ENCODE results near the gene SMIM36. TPM values are rescaled to one million over a fixed set of nuclear protein-coding genes. Genes with fewer than 3 reads are reported as not detected.
"Not testable (repeated sequence)": the region's sequence is repeated elsewhere in the genome, so short reads cannot be mapped to it uniquely, and the experiment has no call there.

The SMIM36 gene
- total RNA-seq, 1 experiment from 2014 or later = not detected

GRCh38 chr17:55462234-55462633 lies 49.0 kb downstream of the SMIM36 start:
- in situ Hi-C loops (cut with HindIII; ENCODE audit: low sequenced_read_pairs) = no loop called here
- DNase-seq (ENCODE audit: low spot score) = no peak

GRCh38 chr17:55458978-55459377 lies 52.3 kb downstream of the SMIM36 start:
- in situ Hi-C loops (cut with HindIII; ENCODE audit: low sequenced_read_pairs) = no loop called here
- DNase-seq (ENCODE audit: low spot score) = no peak

GRCh38 chr17:55458287-55458900 lies 52.9 kb downstream of the SMIM36 start:
- in situ Hi-C loops (cut with HindIII; ENCODE audit: low sequenced_read_pairs) = no loop called here

GRCh38 chr17:55456307-55457240 lies 54.7 kb downstream of the SMIM36 start:
- DNase-seq (ENCODE audit: low spot score) = no peak
- in situ Hi-C loops (cut with HindIII; ENCODE audit: low sequenced_read_pairs) = no loop called here

More at GRCh38 chr17:55458287-55458900, 52.9 kb downstream of the SMIM36 start:
- no peak for DNase-seq (ENCODE audit: low spot score)

- DNase-seq (ENCODE audit: low spot score) = no peak
- in situ Hi-C loops (cut with HindIII; ENCODE audit: low sequenced_read_pairs) = no loop called here
Observed at GRCh38 chr17:55454906-55455474, 56.3 kb downstream of the SMIM36 start.

GRCh38 chr17:55453839-55454557 lies 57.3 kb downstream of the SMIM36 start:
- in situ Hi-C loops (cut with HindIII; ENCODE audit: low sequenced_read_pairs) = no loop called here
- DNase-seq (ENCODE audit: low spot score) = no peak

- no peak for DNase-seq (ENCODE audit: low spot score)
- in situ Hi-C loops (cut with HindIII; ENCODE audit: low sequenced_read_pairs) = no loop called here
Observed at GRCh38 chr17:55452139-55452790, 59.0 kb downstream of the SMIM36 start.

- in situ Hi-C loops (cut with HindIII; ENCODE audit: low sequenced_read_pairs) = no loop called here
- DNase-seq (ENCODE audit: low spot score) = no peak
Observed at GRCh38 chr17:55451758-55452138, 59.5 kb downstream of the SMIM36 start.

GRCh38 chr17:55451203-55451641 lies 60.0 kb downstream of the SMIM36 start:
- in situ Hi-C loops (cut with HindIII; ENCODE audit: low sequenced_read_pairs) = no loop called here
- no peak for DNase-seq (ENCODE audit: low spot score)

GRCh38 chr17:55450232-55450825 lies 60.9 kb downstream of the SMIM36 start:
- no peak for DNase-seq (ENCODE audit: low spot score)

GRCh38 chr17:55448681-55449080 lies 62.6 kb downstream of the SMIM36 start:
- DNase-seq (ENCODE audit: low spot score) = no peak
- in situ Hi-C loops (cut with HindIII; ENCODE audit: low sequenced_read_pairs) = no loop called here

More at GRCh38 chr17:55450232-55450825, 60.9 kb downstream of the SMIM36 start:
- in situ Hi-C loops (cut with HindIII; ENCODE audit: low sequenced_read_pairs) = no loop called here

GRCh38 chr17:55446581-55447205 lies 64.6 kb downstream of the SMIM36 start:
- in situ Hi-C loops (cut with HindIII; ENCODE audit: low sequenced_read_pairs) = no loop called here
- DNase-seq (ENCODE audit: low spot score) = no peak

GRCh38 chr17:55446004-55446403 lies 65.2 kb downstream of the SMIM36 start:
- DNase-seq (ENCODE audit: low spot score); in situ Hi-C loops (cut with HindIII; ENCODE audit: low sequenced_read_pairs): not testable (repeated sequence)

- DNase-seq (ENCODE audit: low spot score) = no peak
- in situ Hi-C loops (cut with HindIII; ENCODE audit: low sequenced_read_pairs) = no loop called here
Observed at GRCh38 chr17:55444471-55445441, 66.5 kb downstream of the SMIM36 start.

- in situ Hi-C loops (cut with HindIII; ENCODE audit: low sequenced_read_pairs) = no loop called here
- no peak for DNase-seq (ENCODE audit: low spot score)
Observed at GRCh38 chr17:55443904-55444303, 67.3 kb downstream of the SMIM36 start.

GRCh38 chr17:55442953-55443683 lies 68.1 kb downstream of the SMIM36 start:
- in situ Hi-C loops (cut with HindIII; ENCODE audit: low sequenced_read_pairs) = no loop called here
- no peak for DNase-seq (ENCODE audit: low spot score)
